ENCODE data around the gene SPPL2C.

SPPL2C gene

DNA sequence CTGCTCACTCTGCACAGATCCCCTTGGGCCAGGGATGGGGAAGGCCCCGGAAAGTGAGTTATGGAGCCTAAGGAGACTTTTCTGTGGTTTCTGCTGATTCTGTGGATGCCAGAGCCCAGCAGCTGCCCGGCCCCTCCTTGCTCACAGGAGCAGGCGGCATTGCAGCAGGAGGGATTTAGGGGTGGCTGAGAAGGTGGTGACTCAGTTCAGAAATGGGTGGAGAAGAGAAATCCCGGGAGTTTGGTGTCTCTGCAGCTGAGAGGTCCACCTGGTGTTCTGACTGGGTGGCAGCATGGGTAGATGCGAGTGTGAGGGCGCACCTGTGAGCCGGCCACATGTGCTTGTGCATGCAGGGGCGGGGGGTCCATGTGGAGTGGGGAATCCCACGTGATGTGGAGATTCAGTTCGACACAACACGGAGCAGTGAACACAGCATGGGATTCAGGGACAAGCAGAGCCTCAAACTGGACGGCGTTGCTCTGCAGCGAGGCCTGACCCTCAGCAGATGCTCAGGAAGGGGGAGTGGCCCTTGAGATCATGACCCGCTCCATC is 16.0 kb upstream of the SPPL2C start:
- peak in 1 of 56 donors; percentile 18 for DNase-seq

- DNase-seq, result no peak
Measured at GRCh38 chr17:45833920-45834319, 10.8 kb upstream of the SPPL2C start.

GRCh38 chr17:45834471-45835396 is 9.9 kb upstream of the SPPL2C start:
- no peak for DNase-seq

DNA sequence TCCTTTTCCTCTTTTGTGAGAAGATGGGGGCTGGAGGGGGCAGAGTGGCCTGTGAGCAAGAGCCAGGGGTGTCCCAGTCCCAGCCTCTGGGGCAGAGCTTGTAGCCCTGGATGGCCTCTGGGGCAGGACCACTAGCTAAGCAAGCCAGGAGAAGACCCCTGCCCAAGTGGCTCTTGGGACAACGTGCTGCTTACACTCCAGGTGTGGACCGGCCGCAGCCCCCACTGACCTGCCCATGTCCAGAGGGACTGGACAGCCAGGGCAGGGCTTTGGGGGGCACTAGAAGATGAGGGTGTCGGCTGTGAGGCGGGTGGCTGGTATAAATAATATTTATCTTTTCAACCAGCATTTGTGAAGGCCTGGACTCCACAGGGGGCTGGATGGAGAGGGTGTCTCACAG is 9.2 kb upstream of the SPPL2C start:
- DNase-seq, result no peak

DNA sequence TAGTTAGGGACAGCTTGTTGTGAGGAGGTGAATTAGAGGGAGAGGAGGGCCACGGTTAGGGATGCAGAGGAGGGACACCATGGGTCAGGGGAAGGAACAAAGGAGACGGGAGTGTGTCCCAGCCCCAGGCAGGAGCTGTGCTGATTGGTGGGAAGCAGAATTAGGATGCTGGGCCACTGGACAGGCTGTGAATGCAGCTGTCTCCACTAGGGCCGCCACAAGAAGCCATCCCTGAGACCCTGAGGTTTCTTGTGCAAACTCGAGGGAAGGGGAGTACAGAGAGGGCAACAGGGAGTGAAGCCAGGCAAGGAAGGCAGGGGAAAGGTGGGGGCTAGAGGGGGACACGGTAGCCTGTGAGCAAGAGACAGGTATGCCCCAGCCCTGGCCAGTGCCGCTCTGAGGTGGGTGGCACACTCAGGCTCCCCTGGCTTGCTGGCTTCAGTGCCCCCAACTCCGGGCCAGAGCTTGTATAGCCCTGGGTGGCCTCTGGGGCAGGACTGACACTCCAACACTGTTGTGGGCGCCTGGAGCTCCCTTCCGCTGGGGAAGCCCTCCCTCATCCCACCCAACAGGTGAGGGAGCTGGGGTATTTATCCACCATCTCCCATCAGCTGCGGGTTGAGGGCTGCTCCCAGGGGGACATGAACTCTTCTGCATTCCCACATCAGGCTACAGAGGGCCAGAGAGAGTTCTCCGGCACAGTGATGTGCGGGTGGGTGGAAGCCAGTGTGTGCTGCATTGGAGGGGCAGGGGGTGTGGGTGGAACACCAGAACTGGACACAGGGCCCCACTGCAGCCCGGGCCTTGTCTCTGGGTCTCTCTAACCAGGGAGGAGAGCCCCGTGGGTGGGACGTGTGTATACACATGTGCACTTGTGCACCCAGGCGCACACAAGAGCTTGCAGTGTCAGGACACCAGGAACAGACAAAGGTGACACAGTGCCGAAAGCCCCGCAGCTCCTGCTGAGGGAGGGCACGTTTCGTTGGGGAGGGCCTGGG is 8.3 kb upstream of the SPPL2C start:
- DNase-seq, result no peak

GRCh38 chr17:45837187-45837586 is 7.5 kb upstream of the SPPL2C start:
- DNase-seq, result no peak

- DNase-seq, result no peak
Measured at GRCh38 chr17:45837603-45838002, 7.1 kb upstream of the SPPL2C start.

GRCh38 chr17:45838751-45839295 is 5.9 kb upstream of the SPPL2C start:
- DNase-seq, result no peak

DNA sequence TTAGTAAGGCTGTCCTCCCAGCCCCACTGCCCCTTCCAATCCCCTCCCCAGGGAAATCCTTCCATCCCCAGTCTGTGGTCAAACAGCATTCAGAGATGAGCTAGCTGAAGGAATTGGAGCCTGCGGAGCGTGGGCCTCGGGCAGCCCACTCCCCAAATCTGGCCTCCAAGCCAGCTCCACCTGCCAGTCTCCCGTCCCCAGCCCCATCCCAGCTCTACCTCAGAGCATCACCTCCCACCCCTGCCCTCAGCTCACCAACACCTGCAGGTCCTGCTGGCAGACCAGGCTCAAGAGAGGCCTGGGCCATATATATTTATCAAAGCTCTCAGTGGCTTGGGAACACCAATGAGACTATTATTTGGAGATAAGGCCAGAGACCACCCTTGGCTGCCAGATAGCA is 5.2 kb upstream of the SPPL2C start:
- no peak for DNase-seq

DNA sequence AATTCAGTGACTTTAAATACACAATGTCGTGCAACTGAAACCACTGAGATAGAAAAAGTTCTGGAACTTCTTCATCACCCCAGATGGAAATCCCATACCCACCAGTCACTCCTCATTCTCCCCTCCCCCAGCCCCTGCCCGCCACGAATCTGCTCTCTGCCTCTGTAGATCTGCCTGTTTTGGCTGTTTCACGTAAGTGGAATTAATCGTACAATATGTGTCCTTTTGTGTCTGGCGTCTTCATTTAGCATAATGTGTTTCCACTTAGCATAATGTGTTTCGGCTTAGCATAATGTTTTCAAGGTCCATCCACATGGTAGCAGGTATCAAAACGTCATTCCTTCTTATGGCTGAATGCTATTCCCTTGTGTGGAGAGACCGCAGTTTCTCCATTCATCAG is 3.5 kb upstream of the SPPL2C start:
- DNase-seq, result no peak

- peak in 3 of 56 donors; percentile 9 to 22 (median 18) for DNase-seq
Measured at GRCh38 chr17:45841883-45842525, 2.7 kb upstream of the SPPL2C start.

GRCh38 chr17:45843722-45844121 is 959 bp upstream of the SPPL2C start:
- no peak for DNase-seq

GRCh38 chr17:45845376-45846185 is 900 bp downstream of the SPPL2C start:
- no peak for DNase-seq

DNA sequence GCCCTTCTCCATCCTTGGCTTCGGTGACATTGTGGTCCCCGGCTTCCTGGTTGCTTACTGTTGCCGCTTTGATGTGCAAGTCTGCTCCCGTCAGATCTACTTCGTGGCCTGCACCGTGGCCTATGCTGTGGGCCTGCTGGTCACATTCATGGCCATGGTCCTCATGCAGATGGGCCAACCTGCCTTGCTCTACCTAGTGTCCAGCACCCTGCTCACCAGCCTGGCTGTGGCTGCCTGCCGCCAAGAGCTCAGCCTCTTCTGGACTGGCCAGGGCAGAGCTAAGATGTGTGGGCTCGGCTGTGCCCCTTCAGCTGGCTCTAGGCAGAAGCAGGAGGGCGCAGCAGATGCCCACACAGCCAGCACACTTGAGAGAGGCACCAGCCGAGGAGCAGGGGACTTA is 1.5 kb downstream of the SPPL2C start:
- DNase-seq, result no peak

GRCh38 chr17:45846646-45847045 is 2.0 kb downstream of the SPPL2C start:
- DNase-seq, result no peak

GRCh38 chr17:45847101-45847500 is 2.4 kb downstream of the SPPL2C start:
- DNase-seq, result no peak

DNA sequence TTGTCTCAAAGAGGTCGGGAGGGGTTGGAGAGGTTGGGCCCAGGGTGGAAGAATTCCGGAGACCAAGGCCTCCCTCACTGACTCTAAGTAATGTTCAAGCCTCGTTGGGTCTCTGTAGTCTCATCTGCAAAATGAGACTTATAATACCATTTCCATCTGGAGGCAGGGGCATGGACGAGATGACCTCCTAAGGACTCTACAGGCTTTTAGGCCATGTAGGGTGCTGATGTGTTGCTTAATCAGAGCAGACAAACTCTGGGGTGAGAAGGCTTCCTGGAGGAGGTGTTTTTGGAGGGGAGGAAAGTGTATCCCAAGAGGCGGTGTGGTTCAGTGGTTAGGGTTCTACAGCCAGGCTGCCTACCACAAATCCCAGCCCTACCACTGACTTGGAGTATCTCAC is 3.1 kb downstream of the SPPL2C start:
- DNase-seq, result no peak

DNA sequence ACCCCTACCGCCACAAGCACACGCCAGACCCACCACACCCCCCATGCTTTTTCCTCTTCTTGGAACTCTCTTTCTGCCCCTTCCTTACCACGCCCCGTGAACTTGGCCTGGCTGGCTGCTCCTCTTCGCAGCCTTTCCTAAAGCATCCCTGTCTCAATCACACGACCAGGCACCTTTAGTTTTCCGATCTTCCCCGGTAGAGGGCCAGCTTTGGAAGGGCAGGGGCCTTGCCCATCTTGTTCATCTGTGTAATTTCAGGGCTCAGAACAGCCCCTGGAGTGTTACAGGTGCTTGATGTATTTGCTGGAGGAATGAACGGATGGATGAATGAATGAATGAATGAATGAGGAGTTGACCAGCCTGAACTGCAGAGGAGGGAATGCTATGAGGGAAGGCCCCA is 3.7 kb downstream of the SPPL2C start:
- no peak for DNase-seq

DNA sequence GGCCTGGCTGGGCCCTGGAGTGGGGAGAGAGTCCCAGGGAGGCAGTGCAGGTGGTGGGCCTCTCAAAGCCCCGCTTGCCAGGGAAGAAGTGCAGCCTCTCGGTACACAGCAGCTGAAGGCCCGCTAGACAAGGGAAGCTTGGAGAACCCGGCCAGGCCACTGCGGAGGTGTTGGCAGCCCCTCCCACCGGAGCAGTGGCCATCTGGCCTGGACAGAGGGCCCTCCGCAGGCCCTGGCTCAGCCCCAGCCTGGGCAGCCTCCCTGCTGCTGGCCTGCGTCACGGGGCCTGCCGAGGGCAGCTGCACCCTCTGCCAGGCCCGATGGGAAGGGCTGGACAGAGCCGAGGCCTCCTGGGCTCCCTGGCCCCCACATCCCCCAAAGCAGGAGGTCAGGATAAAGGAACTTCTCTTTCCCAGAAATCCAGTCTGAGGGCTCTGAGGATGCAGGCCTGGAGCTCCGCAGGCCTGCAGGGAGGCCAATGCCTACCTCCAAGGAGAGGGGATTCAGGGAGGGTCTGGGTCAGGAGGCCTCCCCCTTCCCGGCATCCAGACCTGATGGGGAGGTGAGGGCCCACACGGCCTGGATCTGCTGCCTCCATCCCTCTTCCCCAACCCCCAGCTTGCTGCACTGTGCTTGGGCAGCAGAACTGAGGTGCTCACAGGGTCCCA is 4.3 kb downstream of the SPPL2C start:
- peak in 47 of 56 donors; percentile 11 to 90 (median 62) for DNase-seq
